Caco-2 (cell line): ENCODE measurements around the gene CDYL2. TPM values are rescaled to one million over a fixed set of nuclear protein-coding genes. Genes with fewer than 3 reads are reported as not detected.

ENCODE experiments used
- BruUV-seq: library from RNA; stranded (reverse); fragments of 400-500 nt; replicated peaks from 2 replicates; lab custom pipeline; 2021; lab: Mats Ljungman, UMichigan
- CTCF ChIA-PET: fragments of 300-600 bp; sonication (Branson Sonifier 250); formaldehyde crosslinking; loops from one replicate; lab custom pipeline; 2022; ENCODE audit warnings: antibody characterized with exemption; lab: Charles Lee
- POLR2A ChIA-PET: fragments of 300-600 bp; sonication (Branson Sonifier 250); formaldehyde crosslinking; loops from one replicate; lab custom pipeline; 2022; ENCODE audit warnings: antibody characterized with exemption; lab: Charles Lee
- DNase-seq, 2 experiments: peaks; one replicate each; pipeline versions ENCODE4 v3.0.0 to v3.0.0-alpha.2; 2020 to 2022
- H3K27me3 ChIP-seq: replicated peaks from 2 replicates; pipeline ENCODE4 v1.6.0; 2011; ENCODE audit warnings: low read length; ENCODE audit not compliant: control insufficient read depth, insufficient read depth
- H3K36me3 ChIP-seq: 2 replicates; pipeline ENCODE4 v1.5.1; 2011; ENCODE audit warnings: low read length; ENCODE audit not compliant: control insufficient read depth, insufficient read depth
- H3K4me1 ChIP-seq: fragments of 250-450 bp; sonication (Bioruptor Pico); 2 replicates; pipeline ENCODE4 v1.5.1; 2020; ENCODE audit warnings: mild to moderate bottlenecking
- H3K4me3 ChIP-seq: 2 replicates; pipeline ENCODE4 v1.5.1; 2011; ENCODE audit warnings: low read depth, mild to moderate bottlenecking, control low read depth, low read length
- H3K9me3 ChIP-seq: fragments of 250-450 bp; sonication (Bioruptor Pico); 2 replicates; pipeline ENCODE4 v1.5.1; 2020; ENCODE audit warnings: mild to moderate bottlenecking, moderate library complexity
- H3K27ac Mint-ChIP-seq: one replicate; pipeline ENCODE4 v1.8.0; 2022; ENCODE audit warnings: mixed read lengths; ENCODE audit not compliant: unreplicated experiment
- H3K27me3 Mint-ChIP-seq: one replicate; pipeline ENCODE4 v1.8.0; 2022; ENCODE audit warnings: mixed read lengths; ENCODE audit not compliant: insufficient read depth, unreplicated experiment
- H3K36me3 Mint-ChIP-seq: one replicate; pipeline ENCODE4 v1.8.0; 2022; ENCODE audit warnings: mild to moderate bottlenecking, mixed read lengths; ENCODE audit not compliant: insufficient read depth, unreplicated experiment
- H3K4me1 Mint-ChIP-seq: one replicate; pipeline ENCODE4 v1.8.0; 2022; ENCODE audit warnings: low read depth, mixed read lengths; ENCODE audit not compliant: unreplicated experiment
- H3K4me3 Mint-ChIP-seq: one replicate; pipeline ENCODE4 v1.8.0; 2022; ENCODE audit warnings: mild to moderate bottlenecking, moderate library complexity, mixed read lengths; ENCODE audit not compliant: unreplicated experiment
- H3K9me3 Mint-ChIP-seq: one replicate; pipeline ENCODE4 v1.8.0; 2022; ENCODE audit warnings: mixed read lengths; ENCODE audit not compliant: unreplicated experiment
- intact Hi-C: fragments of 100-400 bp; cut with micrococcal nuclease; formaldehyde crosslinking; loops from one replicate; pipeline ENCODE4 v1.10.0; 2022; ENCODE audit not compliant: unreplicated experiment
- total RNA-seq: library from RNA; stranded (reverse); gene quantifications from 2 replicates; pipeline ENCODE4 v1.2.3, GENCODE V29; 2022
- TF ChIP-seq, protein P1 (sequence below), 2 experiments: fragments of 200-600 bp in 1 of 2; IDR thresholded peaks; 1 replicate in 1 of 2; 2 replicates in 1 of 2; pipeline versions ENCODE4 v1.5.1 to v1.8.0; 2011 to 2022; ENCODE audit warnings: antibody characterized with exemption in 1 of 2, control low read depth in 1 of 2, inconsistent platforms in 1 of 2, low read depth in 1 of 2, low read length in 1 of 2, mild to moderate bottlenecking in 1 of 2, moderate library complexity in 1 of 2; ENCODE audit not compliant: insufficient read depth in 1 of 2, severe bottlenecking in 1 of 2, unreplicated experiment in 1 of 2

Gene CDYL2
- total RNA-seq, 1 experiment from 2014 or later: 1.8 TPM

- Mint-ChIP-seq H3K4me1 (no peaks in the 10 kb centered on the region), H3K27ac (no peak overlapping the region), H3K36me3 (no peaks in the 10 kb centered on the region), H3K27me3 (peaks cover 5% of the 10 kb centered on the region), H3K9me3 (peaks cover 26% of the 10 kb centered on the region), H3K4me3 (no peak overlapping the region)
- H3K4me1 ChIP-seq: no peaks in the 10 kb centered on the region
- peaks cover 7% of the 10 kb centered on the region for H3K9me3 ChIP-seq
- intact Hi-C loops: no loop called here
- DNase-seq: no peak
- BruUV-seq: no TSS peak
- CTCF ChIA-PET: no interaction called here
- no peaks in the 10 kb centered on the region for H3K36me3 ChIP-seq
- H3K27me3 ChIP-seq: no peaks in the 10 kb centered on the region
- TF ChIP-seq, protein P1, sequence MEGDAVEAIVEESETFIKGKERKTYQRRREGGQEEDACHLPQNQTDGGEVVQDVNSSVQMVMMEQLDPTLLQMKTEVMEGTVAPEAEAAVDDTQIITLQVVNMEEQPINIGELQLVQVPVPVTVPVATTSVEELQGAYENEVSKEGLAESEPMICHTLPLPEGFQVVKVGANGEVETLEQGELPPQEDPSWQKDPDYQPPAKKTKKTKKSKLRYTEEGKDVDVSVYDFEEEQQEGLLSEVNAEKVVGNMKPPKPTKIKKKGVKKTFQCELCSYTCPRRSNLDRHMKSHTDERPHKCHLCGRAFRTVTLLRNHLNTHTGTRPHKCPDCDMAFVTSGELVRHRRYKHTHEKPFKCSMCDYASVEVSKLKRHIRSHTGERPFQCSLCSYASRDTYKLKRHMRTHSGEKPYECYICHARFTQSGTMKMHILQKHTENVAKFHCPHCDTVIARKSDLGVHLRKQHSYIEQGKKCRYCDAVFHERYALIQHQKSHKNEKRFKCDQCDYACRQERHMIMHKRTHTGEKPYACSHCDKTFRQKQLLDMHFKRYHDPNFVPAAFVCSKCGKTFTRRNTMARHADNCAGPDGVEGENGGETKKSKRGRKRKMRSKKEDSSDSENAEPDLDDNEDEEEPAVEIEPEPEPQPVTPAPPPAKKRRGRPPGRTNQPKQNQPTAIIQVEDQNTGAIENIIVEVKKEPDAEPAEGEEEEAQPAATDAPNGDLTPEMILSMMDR (IDR thresholded peaks at IDR 0.05; ENCODE audit: insufficient read depth in 1 of 2, low read depth in 1 of 2, low read length in 1 of 2, severe bottlenecking in 1 of 2, unreplicated experiment in 1 of 2): no peak
- POLR2A ChIA-PET: no interaction called here
- no peak overlapping the region for H3K4me3 ChIP-seq
Measured at GRCh38 chr16:80640316-80640715, 164.1 kb downstream of the CDYL2 start.

DNA sequence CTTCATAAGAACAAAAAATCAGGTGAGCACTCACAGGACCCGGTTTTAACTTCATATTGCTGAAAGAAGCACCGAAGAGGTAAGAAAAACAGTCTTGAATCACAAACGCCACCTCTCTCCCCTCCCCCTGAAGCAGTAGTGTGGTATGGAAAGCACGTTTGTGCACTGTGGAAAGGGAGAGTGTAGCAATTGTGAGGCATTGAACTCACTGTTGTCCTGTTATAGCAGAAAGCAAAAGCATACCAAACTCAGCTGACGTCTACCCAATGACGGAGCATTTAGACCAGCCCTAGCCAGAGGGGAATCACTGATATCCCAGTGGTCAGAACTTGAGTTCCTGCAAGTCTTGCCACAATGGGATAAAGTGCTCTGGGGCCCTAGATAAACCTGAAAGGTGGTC is 164.8 kb downstream of the CDYL2 start:
- Histone ChIP-seq H3K27me3 (no peaks in the 10 kb centered on the region), H3K36me3 (no peaks in the 10 kb centered on the region), H3K9me3 (peaks cover 10% of the 10 kb centered on the region), H3K4me3 (no peak overlapping the region), H3K4me1 (no peaks in the 10 kb centered on the region)
- ChIA-PET CTCF (no interaction called here), POLR2A (no interaction called here)
- no peak overlapping the region for H3K27ac Mint-ChIP-seq
- intact Hi-C loops: no loop called here
- H3K4me3 Mint-ChIP-seq: no peak overlapping the region
- H3K9me3 Mint-ChIP-seq: peaks cover 32% of the 10 kb centered on the region
- no peaks in the 10 kb centered on the region for H3K4me1 Mint-ChIP-seq
- H3K27me3 Mint-ChIP-seq: peaks cover 5% of the 10 kb centered on the region
- no TSS peak for BruUV-seq
- no peak for DNase-seq
- TF ChIP-seq, protein P1 (IDR thresholded peaks at IDR 0.05; ENCODE audit: insufficient read depth in 1 of 2, low read depth in 1 of 2, low read length in 1 of 2, severe bottlenecking in 1 of 2, unreplicated experiment in 1 of 2): no peak
- no peaks in the 10 kb centered on the region for H3K36me3 Mint-ChIP-seq

DNA sequence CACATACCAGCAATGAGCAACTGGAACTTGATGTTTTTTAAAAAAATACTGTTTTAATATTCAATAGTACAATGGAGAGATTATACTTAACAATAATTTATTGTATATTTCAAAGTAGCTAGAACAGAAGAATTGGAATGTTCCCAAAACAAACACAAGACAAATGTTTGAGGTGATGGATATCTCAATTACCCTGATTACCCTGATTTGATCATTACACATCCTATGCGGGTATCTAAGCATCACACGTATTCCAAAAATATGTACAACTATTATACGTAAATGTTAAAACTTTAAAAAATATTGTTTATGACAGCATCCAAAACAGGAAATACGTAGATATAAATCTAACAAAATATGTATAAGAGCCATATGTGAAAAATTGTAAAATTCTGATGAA is 166.8 kb downstream of the CDYL2 start:
- Histone ChIP-seq H3K4me3 (no peak overlapping the region), H3K27me3 (no peaks in the 10 kb centered on the region), H3K9me3 (peaks cover 10% of the 10 kb centered on the region), H3K36me3 (no peaks in the 10 kb centered on the region), H3K4me1 (no peaks in the 10 kb centered on the region)
- Mint-ChIP-seq H3K27me3 (peaks cover 5% of the 10 kb centered on the region), H3K4me3 (no peak overlapping the region), H3K27ac (no peak overlapping the region), H3K9me3 (peaks cover 32% of the 10 kb centered on the region), H3K4me1 (no peaks in the 10 kb centered on the region), H3K36me3 (no peaks in the 10 kb centered on the region)
- intact Hi-C loops: no loop called here
- POLR2A ChIA-PET: no interaction called here
- TF ChIP-seq, protein P1 (IDR thresholded peaks at IDR 0.05; ENCODE audit: insufficient read depth in 1 of 2, low read depth in 1 of 2, low read length in 1 of 2, severe bottlenecking in 1 of 2, unreplicated experiment in 1 of 2): no peak
- CTCF ChIA-PET: no interaction called here
- BruUV-seq: no TSS peak
- no peak for DNase-seq
